Measurements from ENCODE around the gene GPR107.

GPR107 gene

GRCh38 chr9:130054325-130054786 is 650 bp downstream of the GPR107 start:
- DNase-seq (ENCODE audit: low read depth) = no peak

GRCh38 chr9:130054820-130055219 is 1.1 kb downstream of the GPR107 start:
- DNase-seq (ENCODE audit: low read depth) = no peak

GRCh38 chr9:130058154-130058553 is 4.4 kb downstream of the GPR107 start:
- no peak for DNase-seq (ENCODE audit: low read depth)

- DNase-seq (ENCODE audit: low read depth) = no peak
Measured at GRCh38 chr9:130058887-130059286, 5.2 kb downstream of the GPR107 start.

GRCh38 chr9:130060296-130060695 is 6.6 kb downstream of the GPR107 start:
- DNase-seq (ENCODE audit: low read depth) = no peak

- no peak for DNase-seq (ENCODE audit: low read depth)
Measured at GRCh38 chr9:130062750-130063149, 9.0 kb downstream of the GPR107 start.

GRCh38 chr9:130064621-130065020 is 10.9 kb downstream of the GPR107 start:
- no peak for DNase-seq (ENCODE audit: low read depth)

- no peak for DNase-seq (ENCODE audit: low read depth)
Measured at GRCh38 chr9:130069048-130069447, 15.3 kb downstream of the GPR107 start.

GRCh38 chr9:130072515-130073235 is 19.0 kb downstream of the GPR107 start:
- DNase-seq (ENCODE audit: low read depth) = no peak

GRCh38 chr9:130073373-130073772 is 19.7 kb downstream of the GPR107 start:
- no peak for DNase-seq (ENCODE audit: low read depth)

- no peak for DNase-seq (ENCODE audit: low read depth)
Measured at GRCh38 chr9:130078547-130078946, 24.8 kb downstream of the GPR107 start.

- DNase-seq (ENCODE audit: low read depth) = no peak
Measured at GRCh38 chr9:130084337-130084736, 30.6 kb downstream of the GPR107 start.

- DNase-seq (ENCODE audit: low read depth) = no peak
Measured at GRCh38 chr9:130088051-130088450, 34.3 kb downstream of the GPR107 start.

GRCh38 chr9:130089141-130089540 is 35.4 kb downstream of the GPR107 start:
- DNase-seq (ENCODE audit: low read depth) = no peak

- DNase-seq (ENCODE audit: low read depth) = no peak
Measured at GRCh38 chr9:130090915-130091314, 37.2 kb downstream of the GPR107 start.

GRCh38 chr9:130092910-130093309 is 39.2 kb downstream of the GPR107 start:
- DNase-seq (ENCODE audit: low read depth) = no peak

GRCh38 chr9:130095872-130096271 is 42.2 kb downstream of the GPR107 start:
- DNase-seq (ENCODE audit: low read depth) = no peak

GRCh38 chr9:130100681-130101080 is 47.0 kb downstream of the GPR107 start:
- DNase-seq (ENCODE audit: low read depth) = no peak

- DNase-seq (ENCODE audit: low read depth) = no peak
Measured at GRCh38 chr9:130101915-130102314, 48.2 kb downstream of the GPR107 start.

- no peak for DNase-seq (ENCODE audit: low read depth)
Measured at GRCh38 chr9:130104491-130105193, 50.9 kb downstream of the GPR107 start.

GRCh38 chr9:130106860-130107233 is 53.1 kb downstream of the GPR107 start:
- no peak for DNase-seq (ENCODE audit: low read depth)

- peak; percentile 75 for DNase-seq (ENCODE audit: low read depth)
Measured at GRCh38 chr9:130107234-130107861, 53.6 kb downstream of the GPR107 start.

- no peak for DNase-seq (ENCODE audit: low read depth)
Measured at GRCh38 chr9:130107955-130108354, 54.2 kb downstream of the GPR107 start.
